H1 (cell line): Measurements from ENCODE around the gene PLEKHA5.

Source experiments
- BCL11A ChIP-seq, 2 experiments: IDR thresholded peaks; one replicate each; pipeline ENCODE4 v1.6.1; 2011; ENCODE audit warnings: low read depth in 2 of 2, low read length in 2 of 2, mild to moderate bottlenecking in 2 of 2
- CEBPB ChIP-seq: IDR thresholded peaks from 2 replicates; pipeline ENCODE4 v1.6.1; 2012; ENCODE audit warnings: low read depth, low read length
- CTCF ChIP-seq, 3 experiments: IDR thresholded peaks; 1 replicate in 2 of 3; 2 replicates in 1 of 3; pipeline versions ENCODE4 v1.5.1 to v1.6.1; 2011; ENCODE audit warnings: low read length in 3 of 3, mild to moderate bottlenecking in 3 of 3, inconsistent platforms in 2 of 3, low read depth in 1 of 3, moderate library complexity in 1 of 3; ENCODE audit not compliant: insufficient read depth in 1 of 3; ENCODE audit errors: control extremely low read depth in 1 of 3
- MAFK ChIP-seq: IDR thresholded peaks from 2 replicates; pipeline ENCODE4 v1.6.1; 2012; ENCODE audit warnings: low read depth, mild to moderate bottlenecking, improper control_type of control experiment, low read length
- POLR2A ChIP-seq, 2 experiments: IDR thresholded peaks; 1 replicate in 1 of 2; 2 replicates in 1 of 2; pipeline ENCODE4 v1.6.1; 2011; ENCODE audit warnings: low read depth in 2 of 2, low read length in 2 of 2, mild to moderate bottlenecking in 2 of 2; ENCODE audit errors: control extremely low read depth in 1 of 2
- POLR2AphosphoS5 ChIP-seq: IDR thresholded peaks from 2 replicates; pipeline ENCODE4 v1.6.1; 2011; ENCODE audit warnings: low read depth, low read length
- SP2 ChIP-seq: IDR thresholded peaks from 2 replicates; pipeline ENCODE4 v1.6.1; 2012; ENCODE audit warnings: mild to moderate bottlenecking, low read length, inconsistent platforms
- TAF1 ChIP-seq: IDR thresholded peaks from 2 replicates; pipeline ENCODE4 v1.6.1; 2011; ENCODE audit warnings: mild to moderate bottlenecking, low read depth, low read length

GRCh38 chr12:19201661-19202060 is 72.1 kb downstream of the PLEKHA5 start:
- TF ChIP-seq CEBPB, result no peak
- TF ChIP-seq POLR2AphosphoS5, result no peak
- TF ChIP-seq TAF1, result no peak
- TF ChIP-seq BCL11A (IDR thresholded peaks at IDR 0.05; ENCODE audit: low read depth in 2 of 2, low read length in 2 of 2), result no peak
- TF ChIP-seq POLR2A (IDR thresholded peaks at IDR 0.05; ENCODE audit: control extremely low read depth in 1 of 2, low read depth in 2 of 2, low read length in 2 of 2), result no peak
- no peak for TF ChIP-seq CTCF (IDR thresholded peaks at IDR 0.05; ENCODE audit: control extremely low read depth in 1 of 3, insufficient read depth in 1 of 3, low read depth in 1 of 3, low read length in 3 of 3)
- no peak for TF ChIP-seq MAFK
- no peak for TF ChIP-seq SP2
